Effector memory CD4-positive, alpha-beta T cell (primary cell): ENCODE measurements around the gene GMNN.

Experiments used
- DNase-seq, 3 donors: peaks; one replicate each; pipeline ENCODE4 v3.0.0-alpha.2; 2020
- H3K27ac ChIP-seq: 2 replicates; pipeline ENCODE4 v1.7.0; 2013; ENCODE audit warnings: mild to moderate bottlenecking, low read length, moderate library complexity; ENCODE audit not compliant: insufficient read depth, poor library complexity, severe bottlenecking
- H3K27me3 ChIP-seq: replicated peaks from 2 replicates; pipeline ENCODE4 v1.7.0; 2013; ENCODE audit warnings: mild to moderate bottlenecking, low read length; ENCODE audit not compliant: insufficient read depth, control insufficient read depth, poor library complexity, severe bottlenecking
- H3K36me3 ChIP-seq: 2 replicates; pipeline ENCODE4 v1.7.0; 2013; ENCODE audit warnings: mild to moderate bottlenecking, low read length, moderate library complexity; ENCODE audit not compliant: control insufficient read depth, insufficient read depth
- H3K4me1 ChIP-seq: 2 replicates; pipeline ENCODE4 v1.7.0; 2013; ENCODE audit warnings: low read length, mild to moderate bottlenecking; ENCODE audit not compliant: control insufficient read depth, insufficient read depth, poor library complexity, severe bottlenecking
- H3K4me3 ChIP-seq: 2 replicates; pipeline ENCODE4 v1.7.0; 2013; ENCODE audit warnings: low read length, low read depth, mild to moderate bottlenecking; ENCODE audit not compliant: insufficient read depth, poor library complexity, severe bottlenecking
- H3K9me3 ChIP-seq: 2 replicates; pipeline ENCODE4 v1.7.0; 2013; ENCODE audit warnings: mild to moderate bottlenecking, low read length, moderate library complexity; ENCODE audit not compliant: control insufficient read depth

Gene GMNN

DNA sequence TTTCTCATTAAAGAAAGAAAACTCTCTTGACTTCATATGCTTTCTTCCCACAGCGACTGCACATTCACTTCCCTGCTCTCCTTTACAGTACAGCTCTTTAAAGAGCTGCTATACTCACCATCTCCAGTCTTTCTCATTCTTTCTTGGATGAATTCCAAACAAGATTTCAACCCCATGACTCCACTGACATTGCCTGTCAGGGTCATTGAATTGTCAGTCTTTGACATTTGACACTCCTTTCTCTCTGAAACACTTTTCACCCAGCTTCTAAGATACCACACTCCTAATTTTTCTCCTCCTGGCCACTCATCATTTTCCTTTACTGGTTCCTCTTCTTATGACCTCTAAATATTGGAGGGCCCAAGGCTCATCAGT is 24.8 kb downstream of the GMNN start:
- Histone ChIP-seq H3K27ac (no peak overlapping the region), H3K9me3 (no peaks in the 10 kb centered on the region), H3K4me3 (no peak overlapping the region), H3K4me1 (no peaks in the 10 kb centered on the region), H3K36me3 (peaks cover 12% of the 10 kb centered on the region), H3K27me3 (no peaks in the 10 kb centered on the region)
- DNase-seq = no peak

DNA sequence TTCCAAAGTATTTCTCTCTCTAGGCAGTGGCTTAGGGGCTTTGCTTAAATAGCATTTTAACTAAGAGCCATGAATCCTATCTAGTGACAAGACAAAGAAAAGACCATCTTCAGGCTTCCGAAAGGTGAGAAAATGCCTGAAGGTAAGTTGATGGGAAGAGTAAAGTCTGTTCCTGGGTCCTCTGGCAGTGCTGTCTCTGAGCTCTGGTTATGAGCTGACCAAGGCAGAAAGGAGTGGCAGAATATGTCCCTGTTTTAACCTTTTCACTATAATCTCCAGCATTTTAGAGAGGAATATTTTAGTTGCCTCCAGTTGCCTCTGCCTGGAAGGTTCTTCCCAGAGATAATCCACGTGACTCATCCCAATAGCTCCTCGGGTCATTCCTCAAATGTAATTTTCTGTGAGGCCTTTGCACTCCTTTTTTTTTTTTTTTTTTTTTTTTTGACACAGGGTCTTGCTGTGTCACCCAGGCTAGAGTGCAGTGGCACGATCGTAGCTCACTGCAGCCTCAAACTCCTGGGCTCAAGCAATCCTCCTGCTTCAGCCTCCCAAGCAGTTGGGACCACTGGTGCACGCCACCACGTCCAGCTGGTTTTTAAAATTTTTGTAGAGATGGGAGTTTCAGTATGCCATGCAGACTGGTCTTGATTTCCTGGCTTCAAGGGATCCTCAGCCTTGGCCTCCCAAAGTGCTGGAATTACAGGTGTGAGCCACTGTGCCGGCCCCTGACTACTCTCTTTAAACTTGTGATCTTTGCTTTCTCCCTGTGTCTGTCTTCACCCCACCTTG is 27.7 kb downstream of the GMNN start:
- H3K27me3 ChIP-seq = no peaks in the 10 kb centered on the region
- peaks cover 41% of the 10 kb centered on the region for H3K36me3 ChIP-seq
- H3K27ac ChIP-seq = no peak overlapping the region
- no peaks in the 10 kb centered on the region for H3K4me1 ChIP-seq
- H3K4me3 ChIP-seq = no peak overlapping the region
- no peaks in the 10 kb centered on the region for H3K9me3 ChIP-seq
- no peak for DNase-seq

DNA sequence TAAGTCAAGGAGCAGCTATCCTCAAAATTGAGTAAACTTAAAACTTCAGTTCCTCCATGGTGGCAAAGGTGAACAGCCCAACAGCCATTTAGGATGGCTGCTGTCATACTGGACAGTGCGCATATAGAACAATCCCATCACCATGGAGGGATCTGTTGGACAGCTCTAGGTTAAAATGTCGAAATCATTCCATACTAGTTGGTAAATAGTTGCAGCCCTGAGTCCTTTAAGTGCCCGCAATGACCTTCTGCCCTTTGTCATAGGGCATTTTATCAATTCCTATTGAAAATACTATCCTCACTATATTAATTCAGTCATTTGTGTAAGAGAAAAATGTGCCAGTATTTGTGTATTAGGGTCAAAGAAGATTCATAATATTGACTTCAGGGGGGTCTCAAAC is 32.8 kb downstream of the GMNN start:
- no peak overlapping the region for H3K27ac ChIP-seq
- no peaks in the 10 kb centered on the region for H3K4me1 ChIP-seq
- H3K4me3 ChIP-seq = no peak overlapping the region
- no peak for DNase-seq
- peaks cover 68% of the 10 kb centered on the region for H3K36me3 ChIP-seq
- no peaks in the 10 kb centered on the region for H3K27me3 ChIP-seq
- H3K9me3 ChIP-seq = no peaks in the 10 kb centered on the region

GRCh38 chr6:24809728-24810127 is 35.0 kb downstream of the GMNN start:
- no peaks in the 10 kb centered on the region for H3K4me1 ChIP-seq
- no peak overlapping the region for H3K27ac ChIP-seq
- no peaks in the 10 kb centered on the region for H3K27me3 ChIP-seq
- DNase-seq = no peak
- peaks cover 61% of the 10 kb centered on the region for H3K36me3 ChIP-seq
- H3K9me3 ChIP-seq = no peaks in the 10 kb centered on the region
- H3K4me3 ChIP-seq = no peak overlapping the region

DNA sequence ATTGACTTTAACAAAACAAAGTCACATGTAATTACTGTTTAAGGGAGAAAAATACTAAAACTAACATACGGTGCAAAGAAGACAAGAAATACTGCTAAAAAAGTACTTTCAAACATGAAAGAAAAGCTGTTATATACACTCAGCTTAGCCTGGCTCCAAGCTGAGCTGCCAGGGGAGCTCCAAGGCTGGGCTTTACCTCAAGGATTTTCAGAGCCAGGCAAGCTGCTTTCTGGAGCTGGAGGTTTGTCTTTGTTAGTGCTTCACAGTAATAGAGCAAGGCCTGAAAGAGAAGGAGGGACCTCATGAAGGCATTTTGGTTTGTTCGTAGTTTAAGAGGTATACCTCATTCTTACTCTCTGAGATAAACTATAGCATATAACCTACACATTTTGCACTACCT is 43.6 kb downstream of the GMNN start:
- Histone ChIP-seq H3K27me3 (no peaks in the 10 kb centered on the region), H3K4me1 (no peaks in the 10 kb centered on the region), H3K27ac (no peak overlapping the region), H3K9me3 (no peaks in the 10 kb centered on the region), H3K4me3 (no peak overlapping the region), H3K36me3 (peaks cover 50% of the 10 kb centered on the region)
- no peak for DNase-seq

DNA sequence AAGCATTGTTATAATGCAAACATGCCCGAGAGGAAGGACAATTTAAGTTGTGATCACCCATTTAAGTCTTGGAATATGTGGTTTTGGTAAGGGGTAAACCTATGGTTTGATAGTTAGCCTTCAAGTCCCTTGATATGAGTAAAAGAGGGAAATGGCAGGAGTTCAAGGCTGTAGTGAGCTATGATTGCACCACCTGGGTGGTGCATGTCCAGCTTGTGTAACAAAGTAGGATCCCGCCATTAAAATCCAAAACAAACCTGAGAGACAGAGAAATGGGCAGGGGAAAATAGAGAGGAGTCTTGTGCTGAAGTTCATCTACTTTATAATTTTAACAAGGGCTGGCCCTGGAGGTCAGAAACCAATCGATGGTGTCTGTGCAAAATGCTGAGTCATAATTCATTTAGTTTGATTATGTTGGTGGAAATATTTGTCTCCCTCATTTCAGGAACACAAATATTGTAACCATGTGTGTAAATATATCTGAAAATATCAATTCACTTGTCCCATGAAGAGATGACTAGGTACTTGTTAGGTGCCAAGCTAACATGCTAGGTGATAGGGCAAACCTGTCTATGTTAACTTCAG is 47.2 kb downstream of the GMNN start:
- DNase-seq = no peak
- Histone ChIP-seq H3K9me3 (no peaks in the 10 kb centered on the region), H3K4me3 (no peak overlapping the region), H3K27me3 (no peaks in the 10 kb centered on the region), H3K4me1 (no peaks in the 10 kb centered on the region), H3K27ac (no peak overlapping the region), H3K36me3 (peaks cover 83% of the 10 kb centered on the region)

DNA sequence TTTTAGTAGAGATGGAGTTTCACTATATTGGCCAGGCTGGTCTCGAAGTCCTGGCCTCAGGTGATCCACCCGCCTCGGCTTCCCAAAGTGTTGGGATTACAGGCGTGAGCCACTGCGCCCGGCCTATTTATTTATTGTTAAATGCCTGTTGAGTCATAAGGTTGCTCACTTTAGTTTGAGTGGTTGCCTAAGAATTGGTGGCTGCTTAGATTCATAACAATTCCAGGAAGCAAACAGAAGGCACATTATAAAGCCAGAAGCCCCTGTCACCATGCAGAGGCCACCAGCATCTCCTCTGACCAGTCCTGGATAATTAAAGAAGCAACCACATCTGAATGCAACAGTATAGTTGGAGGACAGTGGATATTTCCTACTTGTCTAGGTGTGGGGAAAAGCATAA is 48.0 kb downstream of the GMNN start:
- H3K9me3 ChIP-seq = no peaks in the 10 kb centered on the region
- peak overlapping the region; percentile 7 for H3K27ac ChIP-seq
- no peaks in the 10 kb centered on the region for H3K4me1 ChIP-seq
- H3K36me3 ChIP-seq = peaks cover 88% of the 10 kb centered on the region
- H3K27me3 ChIP-seq = no peaks in the 10 kb centered on the region
- H3K4me3 ChIP-seq = no peak overlapping the region
- DNase-seq = no peak

DNA sequence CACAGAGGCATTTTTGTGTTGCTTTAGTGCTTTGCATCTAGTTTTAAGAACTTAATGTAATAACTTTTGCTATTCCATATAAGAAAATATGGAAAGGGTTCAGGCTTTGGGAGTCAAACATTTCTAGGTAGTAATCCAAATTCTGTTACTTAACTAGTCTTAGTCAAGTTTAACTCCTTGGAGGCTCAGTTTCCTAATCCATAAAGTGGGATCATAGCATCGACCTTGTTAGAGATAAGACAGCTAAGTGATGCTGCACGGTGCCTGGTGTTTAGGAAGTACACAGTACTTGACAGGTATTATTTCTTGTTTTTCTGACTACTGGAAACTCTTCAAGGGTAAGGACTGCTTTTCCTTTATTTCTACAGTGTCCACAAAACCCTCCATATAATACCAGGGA is 48.4 kb downstream of the GMNN start:
- Histone ChIP-seq H3K4me3 (no peak overlapping the region), H3K27ac (peak overlapping the region; percentile 7), H3K9me3 (no peaks in the 10 kb centered on the region), H3K4me1 (no peaks in the 10 kb centered on the region), H3K36me3 (peaks cover 88% of the 10 kb centered on the region), H3K27me3 (no peaks in the 10 kb centered on the region)
- DNase-seq = no peak

GRCh38 chr6:24824142-24824938 is 49.6 kb downstream of the GMNN start:
- no peaks in the 10 kb centered on the region for H3K27me3 ChIP-seq
- H3K4me1 ChIP-seq = no peaks in the 10 kb centered on the region
- DNase-seq = no peak
- H3K27ac ChIP-seq = no peak overlapping the region
- no peak overlapping the region for H3K4me3 ChIP-seq
- peaks cover 88% of the 10 kb centered on the region for H3K36me3 ChIP-seq
- no peaks in the 10 kb centered on the region for H3K9me3 ChIP-seq

DNA sequence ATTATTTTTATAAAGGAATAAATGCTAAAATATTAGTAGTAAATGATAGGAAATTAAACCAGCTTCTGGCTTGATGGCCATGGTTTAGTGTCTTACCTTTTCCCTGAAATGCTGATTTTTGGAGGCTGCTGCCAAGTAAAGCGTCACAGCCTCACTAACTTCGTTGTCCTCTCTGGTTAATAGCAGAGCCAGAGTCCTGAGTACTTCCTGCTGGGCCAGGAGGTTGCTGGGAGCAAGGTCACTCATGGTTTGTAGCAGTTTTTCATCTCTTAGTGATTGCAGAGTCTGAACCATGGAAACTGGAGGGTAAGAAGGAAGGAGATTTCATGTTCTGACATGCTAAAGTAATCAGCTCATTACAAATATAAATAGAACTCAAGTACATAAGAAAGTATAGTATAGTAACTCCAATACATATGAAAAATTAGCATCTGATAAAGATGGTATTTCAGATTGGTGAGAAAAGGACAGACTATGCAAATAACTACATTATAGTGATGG is 50.4 kb downstream of the GMNN start:
- peaks cover 92% of the 10 kb centered on the region for H3K36me3 ChIP-seq
- no peak overlapping the region for H3K4me3 ChIP-seq
- H3K4me1 ChIP-seq = no peaks in the 10 kb centered on the region
- no peak overlapping the region for H3K27ac ChIP-seq
- H3K9me3 ChIP-seq = no peaks in the 10 kb centered on the region
- DNase-seq = no peak
- H3K27me3 ChIP-seq = no peaks in the 10 kb centered on the region
